ENCODE data around the gene IFNA6.

GRCh38 chr9:21334701-21335632 is 15.7 kb downstream of the IFNA6 start, which contains the start of gene KLHL9:
- TF ChIP-seq CTCF (IDR thresholded peaks at IDR 0.05) (no peak), POLR2AphosphoS5 (IDR thresholded peaks at IDR 0.05) (peak; percentile 79 to 91 (median 84)), POLR2A (IDR thresholded peaks at IDR 0.05) (peak; percentile 52)

All from breast epithelium (tissue), 3 donors.